ENCODE data around the gene MGST3. TPM values are rescaled to one million over a fixed set of nuclear protein-coding genes. Genes with fewer than 3 reads are reported as not detected.
A peak's percentile ranks its signal among the peaks of the same experiment; 100 is the strongest.

Gene MGST3
- total RNA-seq, 1 experiment from 2014 or later = 87.7 TPM

DNA sequence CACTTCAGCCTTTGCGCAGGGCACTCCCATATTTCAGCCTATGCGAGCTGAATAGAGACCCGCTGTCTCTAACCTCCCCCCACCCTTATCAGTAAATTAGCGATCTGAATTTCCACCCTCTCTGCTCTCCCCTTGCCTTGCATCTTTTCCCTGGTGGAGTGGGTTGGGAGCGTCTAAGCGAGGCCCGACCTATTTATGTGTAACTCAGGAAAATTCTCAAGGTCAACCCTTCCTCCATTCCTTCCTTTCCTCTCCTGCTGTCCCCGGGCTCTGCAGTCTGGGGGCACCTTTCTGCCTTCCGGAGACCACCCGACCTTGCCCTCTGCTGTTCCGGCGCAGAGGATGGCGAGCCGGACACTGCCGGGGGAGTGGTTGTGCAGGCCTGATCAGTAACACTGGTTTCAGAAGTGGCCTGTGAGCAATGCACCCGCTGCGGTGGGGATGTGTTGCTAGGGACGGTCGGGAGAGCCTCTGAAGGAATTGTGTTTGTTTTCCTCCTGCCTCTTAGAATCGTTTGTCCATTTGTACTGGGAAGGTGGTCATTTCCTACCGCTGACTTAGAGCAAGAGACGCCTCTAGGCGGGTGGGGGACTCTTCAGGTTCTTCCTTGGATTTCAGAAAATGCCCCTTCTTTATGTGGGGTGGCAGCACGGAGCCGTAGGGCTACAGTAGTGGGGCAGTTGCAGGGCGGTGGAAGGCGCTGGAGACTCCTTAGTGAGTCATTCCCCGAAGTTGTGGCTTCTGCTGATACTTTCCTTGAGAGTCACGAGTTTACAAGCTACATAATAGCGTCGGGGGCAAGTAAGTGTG lies 513 bp downstream of the MGST3 start:
- no peak overlapping the region for H3K27ac ChIP-seq (ENCODE audit: insufficient read length, low read depth, low read length)
- no peak overlapping the region for H3K23ac ChIP-seq (ENCODE audit: insufficient read length, low read depth, low read length)
- peak; percentile 54 for DNase-seq

More for the DNA sequence above, 513 bp downstream of the MGST3 start:
- Histone ChIP-seq H3K14ac (ENCODE audit: insufficient read depth, low read length) (no peak overlapping the region; the same call in 1 of the 2 replicates), H3K27me3 (ENCODE audit: insufficient read depth, low read length) (no peaks in the 10 kb centered on the region), H2BK5ac (ENCODE audit: insufficient read length, low read length) (no peak overlapping the region), H4K20me1 (ENCODE audit: control insufficient read depth, insufficient read depth, insufficient read length) (no peaks in the 10 kb centered on the region), H3K4me2 (ENCODE audit: insufficient read depth, insufficient read length, low read length) (peak overlapping the region; percentile 95), H3K4ac (ENCODE audit: low read depth, low read length) (no peak overlapping the region), H2AFZ (ENCODE audit: low read length) (no peak overlapping the region), H2BK20ac (ENCODE audit: low read depth, low read length, poor library complexity, severe bottlenecking) (no peak overlapping the region), H3K4me1 (ENCODE audit: insufficient read depth, low read length) (peaks cover 7% of the 10 kb centered on the region; the same call in 1 of the 2 replicates), H3K18ac (ENCODE audit: insufficient read length, low read depth, low read length) (no peak overlapping the region), H4K5ac (ENCODE audit: insufficient read length, low read depth, low read length) (no peak overlapping the region), H3K79me1 (ENCODE audit: insufficient read depth, low read depth, low read length, poor library complexity, severe bottlenecking) (no peaks in the 10 kb centered on the region), H2BK15ac (ENCODE audit: low read depth, low read length) (no peak overlapping the region), H2AK5ac (ENCODE audit: insufficient read length, low read length) (no peak overlapping the region), H3K9me3 (ENCODE audit: control insufficient read depth, low read depth, low read length) (no peaks in the 10 kb centered on the region), H4K91ac (ENCODE audit: insufficient read length, low read depth, low read length) (no peak overlapping the region), H2BK120ac (ENCODE audit: low read depth, low read length, poor library complexity, severe bottlenecking) (no peak overlapping the region), H2BK12ac (ENCODE audit: insufficient read length, low read depth, low read length) (no peak overlapping the region), H4K8ac (replicated peaks; ENCODE audit: insufficient read length, low read depth, low read length) (no peak overlapping the region), H3K23me2 (ENCODE audit: insufficient read length, low read depth, low read length, poor library complexity, severe bottlenecking) (peaks cover 11% of the 10 kb centered on the region), H3K79me2 (ENCODE audit: insufficient read depth, low read length) (peaks cover 3% of the 10 kb centered on the region; the same call in 1 of the 2 replicates), H3K9ac (ENCODE audit: extremely low read depth, insufficient read length, low read length) (peak overlapping the region; percentile 49), H3K56ac (ENCODE audit: insufficient read length, low read depth, low read length) (no peak overlapping the region), H3T11ph (ENCODE audit: low read length) (no peak overlapping the region)
- Mint-ChIP-seq H3K36me3 (ENCODE audit: insufficient read depth in 1 of 3, low read depth in 3 of 3) (peaks cover 0 to under 1% (median 0%) of the 10 kb centered on the region in 3 experiments; a peak in 1 of 7 replicates), H3K9me3 (no peaks in the 10 kb centered on the region), H3K4me1 (peaks cover 32 to 43% of the 10 kb centered on the region in 2 experiments), H3K4me3 (no peak overlapping the region), H3K27ac (no peak overlapping the region), H3K27me3 (ENCODE audit: low read depth) (no peaks in the 10 kb centered on the region)
- WGBS (ENCODE audit: extremely low coverage, insufficient read length, low lambda C conversion rate) = no CpG with 5 or more reads among the region's 31 CpGs
- TF ChIP-seq, protein P1, sequence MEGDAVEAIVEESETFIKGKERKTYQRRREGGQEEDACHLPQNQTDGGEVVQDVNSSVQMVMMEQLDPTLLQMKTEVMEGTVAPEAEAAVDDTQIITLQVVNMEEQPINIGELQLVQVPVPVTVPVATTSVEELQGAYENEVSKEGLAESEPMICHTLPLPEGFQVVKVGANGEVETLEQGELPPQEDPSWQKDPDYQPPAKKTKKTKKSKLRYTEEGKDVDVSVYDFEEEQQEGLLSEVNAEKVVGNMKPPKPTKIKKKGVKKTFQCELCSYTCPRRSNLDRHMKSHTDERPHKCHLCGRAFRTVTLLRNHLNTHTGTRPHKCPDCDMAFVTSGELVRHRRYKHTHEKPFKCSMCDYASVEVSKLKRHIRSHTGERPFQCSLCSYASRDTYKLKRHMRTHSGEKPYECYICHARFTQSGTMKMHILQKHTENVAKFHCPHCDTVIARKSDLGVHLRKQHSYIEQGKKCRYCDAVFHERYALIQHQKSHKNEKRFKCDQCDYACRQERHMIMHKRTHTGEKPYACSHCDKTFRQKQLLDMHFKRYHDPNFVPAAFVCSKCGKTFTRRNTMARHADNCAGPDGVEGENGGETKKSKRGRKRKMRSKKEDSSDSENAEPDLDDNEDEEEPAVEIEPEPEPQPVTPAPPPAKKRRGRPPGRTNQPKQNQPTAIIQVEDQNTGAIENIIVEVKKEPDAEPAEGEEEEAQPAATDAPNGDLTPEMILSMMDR (conservative IDR thresholded peaks at IDR 0.05) = no peak

Data from H9 (cell line).